HL-60 (cell line): ENCODE measurements around the gene RELB.

Experiments
- DNase-seq, 2 experiments: peaks; one replicate each; pipeline ENCODE4 v3.0.0-alpha.2; 2010 to 2020; ENCODE audit warnings: low read depth in 1 of 2, low spot score in 1 of 2
- H3K27ac ChIP-seq: fragments of 250-450 bp; sonication (Bioruptor Pico); replicated peaks from 2 replicates; pipeline ENCODE4 v1.5.1; 2020; ENCODE audit warnings: mild to moderate bottlenecking, moderate library complexity
- H3K27me3 ChIP-seq: fragments of 250-450 bp; sonication (Bioruptor Pico); 2 replicates; pipeline ENCODE4 v1.5.1; 2021; ENCODE audit warnings: mild to moderate bottlenecking, moderate library complexity; ENCODE audit not compliant: insufficient read depth, poor library complexity, severe bottlenecking
- H3K4me3 ChIP-seq: replicated peaks from 2 replicates; pipeline ENCODE4 v1.5.1; 2011; ENCODE audit warnings: mild to moderate bottlenecking, control low read depth, low read length; ENCODE audit not compliant: insufficient read depth
- GABPA ChIP-seq: IDR thresholded peaks from 2 replicates; pipeline ENCODE4 v1.6.1; 2012; ENCODE audit warnings: low read depth
- POLR2AphosphoS5 ChIP-seq: IDR thresholded peaks from 2 replicates; pipeline ENCODE4 v1.6.1; 2012; ENCODE audit warnings: low read depth
- SPI1 ChIP-seq: IDR thresholded peaks from 2 replicates; pipeline ENCODE4 v1.6.1; 2012; ENCODE audit warnings: low read depth, mild to moderate bottlenecking, borderline replicate concordance
- TF ChIP-seq, protein P1 (sequence below): IDR thresholded peaks from one replicate; pipeline ENCODE4 v1.5.1; 2011; ENCODE audit warnings: low read length, control low read depth, inconsistent platforms; ENCODE audit not compliant: insufficient read depth
- TF ChIP-seq, protein P2 (sequence below): IDR thresholded peaks from 2 replicates; pipeline ENCODE4 v1.6.1; 2012; ENCODE audit warnings: low read depth; ENCODE audit not compliant: insufficient replicate concordance

The RELB gene

DNA sequence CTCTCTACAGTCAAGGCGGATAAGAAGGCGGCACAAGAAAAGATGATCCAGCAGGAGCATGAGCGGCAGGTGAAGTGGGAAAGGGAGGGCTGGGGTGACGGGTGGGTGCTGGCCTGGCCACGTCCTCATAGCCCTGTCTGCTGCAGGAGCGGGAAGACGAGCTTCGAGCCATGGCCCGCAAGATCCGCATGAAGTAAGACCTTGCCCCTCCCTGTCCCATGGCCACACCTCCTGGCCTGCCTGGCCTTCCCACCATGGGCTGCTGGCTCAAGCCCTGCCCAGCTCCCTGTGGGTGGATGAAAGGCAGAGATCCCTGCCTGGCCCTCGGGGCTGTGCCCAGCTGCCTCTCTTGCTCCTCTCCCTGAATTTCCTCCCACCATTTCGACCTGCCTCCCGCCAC, 67.8 kb downstream of the RELB start:
- Histone ChIP-seq H3K4me3 (no peak overlapping the region), H3K27me3 (no peaks in the 10 kb centered on the region), H3K27ac (no peak overlapping the region)
- TF ChIP-seq POLR2AphosphoS5 (no peak), SPI1 (no peak), GABPA (no peak)
- TF ChIP-seq, protein P1, sequence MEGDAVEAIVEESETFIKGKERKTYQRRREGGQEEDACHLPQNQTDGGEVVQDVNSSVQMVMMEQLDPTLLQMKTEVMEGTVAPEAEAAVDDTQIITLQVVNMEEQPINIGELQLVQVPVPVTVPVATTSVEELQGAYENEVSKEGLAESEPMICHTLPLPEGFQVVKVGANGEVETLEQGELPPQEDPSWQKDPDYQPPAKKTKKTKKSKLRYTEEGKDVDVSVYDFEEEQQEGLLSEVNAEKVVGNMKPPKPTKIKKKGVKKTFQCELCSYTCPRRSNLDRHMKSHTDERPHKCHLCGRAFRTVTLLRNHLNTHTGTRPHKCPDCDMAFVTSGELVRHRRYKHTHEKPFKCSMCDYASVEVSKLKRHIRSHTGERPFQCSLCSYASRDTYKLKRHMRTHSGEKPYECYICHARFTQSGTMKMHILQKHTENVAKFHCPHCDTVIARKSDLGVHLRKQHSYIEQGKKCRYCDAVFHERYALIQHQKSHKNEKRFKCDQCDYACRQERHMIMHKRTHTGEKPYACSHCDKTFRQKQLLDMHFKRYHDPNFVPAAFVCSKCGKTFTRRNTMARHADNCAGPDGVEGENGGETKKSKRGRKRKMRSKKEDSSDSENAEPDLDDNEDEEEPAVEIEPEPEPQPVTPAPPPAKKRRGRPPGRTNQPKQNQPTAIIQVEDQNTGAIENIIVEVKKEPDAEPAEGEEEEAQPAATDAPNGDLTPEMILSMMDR: no peak
- TF ChIP-seq, protein P2, sequence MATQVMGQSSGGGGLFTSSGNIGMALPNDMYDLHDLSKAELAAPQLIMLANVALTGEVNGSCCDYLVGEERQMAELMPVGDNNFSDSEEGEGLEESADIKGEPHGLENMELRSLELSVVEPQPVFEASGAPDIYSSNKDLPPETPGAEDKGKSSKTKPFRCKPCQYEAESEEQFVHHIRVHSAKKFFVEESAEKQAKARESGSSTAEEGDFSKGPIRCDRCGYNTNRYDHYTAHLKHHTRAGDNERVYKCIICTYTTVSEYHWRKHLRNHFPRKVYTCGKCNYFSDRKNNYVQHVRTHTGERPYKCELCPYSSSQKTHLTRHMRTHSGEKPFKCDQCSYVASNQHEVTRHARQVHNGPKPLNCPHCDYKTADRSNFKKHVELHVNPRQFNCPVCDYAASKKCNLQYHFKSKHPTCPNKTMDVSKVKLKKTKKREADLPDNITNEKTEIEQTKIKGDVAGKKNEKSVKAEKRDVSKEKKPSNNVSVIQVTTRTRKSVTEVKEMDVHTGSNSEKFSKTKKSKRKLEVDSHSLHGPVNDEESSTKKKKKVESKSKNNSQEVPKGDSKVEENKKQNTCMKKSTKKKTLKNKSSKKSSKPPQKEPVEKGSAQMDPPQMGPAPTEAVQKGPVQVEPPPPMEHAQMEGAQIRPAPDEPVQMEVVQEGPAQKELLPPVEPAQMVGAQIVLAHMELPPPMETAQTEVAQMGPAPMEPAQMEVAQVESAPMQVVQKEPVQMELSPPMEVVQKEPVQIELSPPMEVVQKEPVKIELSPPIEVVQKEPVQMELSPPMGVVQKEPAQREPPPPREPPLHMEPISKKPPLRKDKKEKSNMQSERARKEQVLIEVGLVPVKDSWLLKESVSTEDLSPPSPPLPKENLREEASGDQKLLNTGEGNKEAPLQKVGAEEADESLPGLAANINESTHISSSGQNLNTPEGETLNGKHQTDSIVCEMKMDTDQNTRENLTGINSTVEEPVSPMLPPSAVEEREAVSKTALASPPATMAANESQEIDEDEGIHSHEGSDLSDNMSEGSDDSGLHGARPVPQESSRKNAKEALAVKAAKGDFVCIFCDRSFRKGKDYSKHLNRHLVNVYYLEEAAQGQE: no peak
- DNase-seq: no peak

DNA sequence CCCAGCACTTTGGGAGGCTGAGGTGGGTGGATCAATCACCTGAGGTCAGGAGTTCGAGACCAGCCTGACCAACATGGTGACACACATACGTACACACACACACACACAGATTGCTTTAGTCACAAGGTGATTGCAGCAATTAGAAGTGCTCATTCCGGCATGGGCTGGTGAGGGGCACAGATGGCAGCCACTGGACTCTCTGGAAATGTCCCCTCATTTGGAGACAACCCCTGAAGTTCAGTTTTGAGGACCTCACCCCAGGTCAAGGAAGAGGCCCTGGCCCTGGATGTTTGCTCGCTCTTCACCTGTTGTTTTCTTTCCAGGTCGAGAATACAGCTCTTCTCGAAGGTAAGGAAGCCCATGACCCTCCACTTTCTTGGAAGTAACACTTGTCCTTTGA, 69.0 kb downstream of the RELB start:
- no peak for TF ChIP-seq SPI1
- TF ChIP-seq, protein P1: no peak
- TF ChIP-seq, protein P2: no peak
- no peak for TF ChIP-seq GABPA
- no peak for TF ChIP-seq POLR2AphosphoS5
- H3K27me3 ChIP-seq: no peaks in the 10 kb centered on the region
- DNase-seq: no peak
- no peak overlapping the region for H3K27ac ChIP-seq
- H3K4me3 ChIP-seq: no peak overlapping the region

DNA sequence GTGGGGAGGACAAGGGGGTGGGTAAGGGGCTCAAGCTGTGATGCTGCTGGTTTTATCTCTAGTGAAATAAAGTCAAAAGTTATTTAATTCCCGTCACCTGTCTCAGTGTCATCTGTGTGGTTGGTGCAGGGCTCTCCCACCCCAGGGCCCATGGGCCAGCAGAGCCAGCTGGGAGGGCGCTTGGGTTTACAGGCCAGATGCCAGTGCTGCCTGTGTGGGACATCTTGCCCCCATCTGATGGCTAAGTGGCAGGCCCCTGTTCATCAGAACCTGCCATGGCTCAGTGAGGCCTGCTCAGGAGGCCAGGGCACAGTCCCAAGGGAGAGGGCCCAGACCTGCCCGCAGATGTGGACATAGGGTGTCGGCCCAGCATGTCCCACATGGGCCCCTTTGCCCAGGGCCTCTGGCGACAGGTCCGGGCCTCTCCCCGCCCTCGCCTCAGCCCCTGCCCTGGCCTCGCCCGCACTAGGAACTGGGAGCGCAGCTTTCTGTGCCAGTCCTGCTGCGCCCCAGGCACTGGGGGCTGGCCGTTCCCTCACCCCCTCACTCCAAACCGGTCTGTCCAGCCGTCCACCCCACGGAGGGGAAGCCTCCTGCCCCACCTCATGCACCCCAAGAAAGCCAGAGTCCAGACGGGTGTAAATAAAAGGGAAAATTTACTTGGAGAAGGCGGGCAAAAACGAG, 69.7 kb downstream of the RELB start:
- Histone ChIP-seq H3K27me3 (no peaks in the 10 kb centered on the region), H3K4me3 (no peak overlapping the region), H3K27ac (no peak overlapping the region)
- TF ChIP-seq, protein P2: no peak
- TF ChIP-seq POLR2AphosphoS5: peak; percentile 51; the same call in 1 of the 2 replicates
- no peak for DNase-seq
